Measurements from ENCODE around the gene SLITRK2.

SLITRK2 gene

GRCh38 chrX:145856181-145856580 is 38.6 kb downstream of the SLITRK2 start:
- DNase-seq: no peak

DNA sequence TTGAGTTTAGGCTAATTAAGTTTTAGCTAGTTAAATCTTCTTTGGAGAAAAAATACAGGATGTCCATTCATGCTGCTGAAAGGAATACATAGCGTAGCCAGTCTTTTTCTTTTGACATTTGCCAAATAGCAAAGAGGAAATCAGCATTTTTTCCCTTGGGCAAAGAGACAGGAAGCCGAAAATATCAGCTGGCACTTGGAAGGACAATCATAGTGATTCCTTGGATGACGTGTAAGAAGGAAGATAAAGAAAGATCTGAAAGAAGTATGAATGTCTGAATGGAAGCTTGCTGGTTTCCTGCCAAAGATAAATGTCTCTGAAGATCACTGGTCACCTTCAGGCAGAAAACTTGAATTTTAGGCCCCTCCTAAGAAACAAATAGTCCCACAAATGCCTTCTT is 44.2 kb downstream of the SLITRK2 start:
- no peak for DNase-seq

- no peak for DNase-seq
Observed at GRCh38 chrX:145865082-145865481, 47.5 kb downstream of the SLITRK2 start.
